Subcutaneous adipose tissue (tissue), 4 donors: ENCODE data around the gene PTGDR2. TPM values are rescaled to one million over a fixed set of nuclear protein-coding genes. Genes with fewer than 3 reads are reported as not detected.

Experiments
- CTCF ChIP-seq: fragments of 450-650 bp; IDR thresholded peaks from one replicate; pipeline ENCODE4 v1.5.1; 2016; ENCODE audit warnings: low read depth, mild to moderate bottlenecking, control low read depth, antibody characterized with exemption, moderate library complexity
- total RNA-seq, 4 donors: library from RNA; depleted of rRNA; stranded (reverse); fragments of >200 nt; gene quantifications; one replicate each; pipeline ENCODE4 v1.1.0, GENCODE V29; 2016

Gene PTGDR2
- total RNA-seq, 4 donors from 2014 or later, result 0.49 to 1.7 (median 0.66) TPM; not detected in 1

GRCh38 chr11:60879971-60880588 is 24.3 kb upstream of the PTGDR2 start:
- no peak for TF ChIP-seq CTCF

GRCh38 chr11:60879104-60879503 is 23.4 kb upstream of the PTGDR2 start:
- no peak for TF ChIP-seq CTCF

GRCh38 chr11:60878245-60879101 is 22.7 kb upstream of the PTGDR2 start:
- no peak for TF ChIP-seq CTCF

- no peak for TF ChIP-seq CTCF
Observed at GRCh38 chr11:60876168-60876485, 20.4 kb upstream of the PTGDR2 start.

GRCh38 chr11:60875366-60876167 is 19.8 kb upstream of the PTGDR2 start:
- TF ChIP-seq CTCF, result no peak

GRCh38 chr11:60874421-60875365 is 18.9 kb upstream of the PTGDR2 start:
- TF ChIP-seq CTCF, result no peak
